ENCODE measurements around the gene IGSF22.
"Not testable (repeated sequence)": the region's sequence is repeated elsewhere in the genome, so short reads cannot be mapped to it uniquely, and the experiment has no call there.

IGSF22 gene

DNA sequence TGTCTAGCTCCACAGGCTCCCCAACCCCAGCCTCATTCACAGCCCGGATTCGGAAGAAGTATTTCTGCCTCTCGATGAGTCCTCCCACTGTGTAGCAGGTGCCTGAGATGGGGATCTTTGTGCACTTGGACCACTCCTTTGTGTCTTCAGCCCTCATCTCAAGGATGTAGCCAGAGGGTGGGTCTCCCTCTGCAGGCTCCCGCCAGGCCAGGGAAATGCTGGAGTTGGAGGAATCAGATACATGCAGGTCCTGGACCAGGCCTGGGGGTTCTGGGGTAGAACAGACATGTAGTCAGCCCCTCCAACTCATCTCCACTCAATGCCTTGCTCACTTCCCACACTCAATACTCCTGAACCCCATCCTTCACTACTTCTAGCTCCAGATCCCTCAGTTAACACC is 16.6 kb downstream of the IGSF22 start:
- DNase-seq, result no peak

DNA sequence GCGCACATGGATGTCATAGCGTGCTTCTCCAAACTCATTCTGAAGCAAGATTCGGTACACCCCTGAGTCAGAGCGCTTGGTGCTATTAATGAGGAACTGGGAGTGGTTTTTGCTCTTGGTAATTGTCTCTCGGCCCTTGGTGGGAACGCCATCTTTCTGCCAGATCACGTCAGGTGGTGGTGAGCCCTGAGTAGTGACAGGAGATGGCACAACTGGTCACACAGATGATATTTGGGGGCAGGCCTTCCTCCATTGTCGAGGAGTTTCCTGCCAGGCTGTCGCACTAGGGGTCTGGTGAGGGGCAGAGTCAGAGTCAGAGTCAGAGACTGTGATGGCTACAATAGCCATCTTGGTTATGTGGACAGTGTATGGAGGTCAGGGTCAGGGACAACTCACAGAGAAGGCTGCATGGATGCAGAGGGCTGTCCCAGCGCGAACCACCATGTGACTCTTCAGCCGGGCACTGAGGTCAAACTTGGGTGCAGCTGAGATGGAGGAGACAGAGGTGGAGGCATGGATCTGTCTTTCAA is 18.1 kb downstream of the IGSF22 start:
- DNase-seq, result no peak

DNA sequence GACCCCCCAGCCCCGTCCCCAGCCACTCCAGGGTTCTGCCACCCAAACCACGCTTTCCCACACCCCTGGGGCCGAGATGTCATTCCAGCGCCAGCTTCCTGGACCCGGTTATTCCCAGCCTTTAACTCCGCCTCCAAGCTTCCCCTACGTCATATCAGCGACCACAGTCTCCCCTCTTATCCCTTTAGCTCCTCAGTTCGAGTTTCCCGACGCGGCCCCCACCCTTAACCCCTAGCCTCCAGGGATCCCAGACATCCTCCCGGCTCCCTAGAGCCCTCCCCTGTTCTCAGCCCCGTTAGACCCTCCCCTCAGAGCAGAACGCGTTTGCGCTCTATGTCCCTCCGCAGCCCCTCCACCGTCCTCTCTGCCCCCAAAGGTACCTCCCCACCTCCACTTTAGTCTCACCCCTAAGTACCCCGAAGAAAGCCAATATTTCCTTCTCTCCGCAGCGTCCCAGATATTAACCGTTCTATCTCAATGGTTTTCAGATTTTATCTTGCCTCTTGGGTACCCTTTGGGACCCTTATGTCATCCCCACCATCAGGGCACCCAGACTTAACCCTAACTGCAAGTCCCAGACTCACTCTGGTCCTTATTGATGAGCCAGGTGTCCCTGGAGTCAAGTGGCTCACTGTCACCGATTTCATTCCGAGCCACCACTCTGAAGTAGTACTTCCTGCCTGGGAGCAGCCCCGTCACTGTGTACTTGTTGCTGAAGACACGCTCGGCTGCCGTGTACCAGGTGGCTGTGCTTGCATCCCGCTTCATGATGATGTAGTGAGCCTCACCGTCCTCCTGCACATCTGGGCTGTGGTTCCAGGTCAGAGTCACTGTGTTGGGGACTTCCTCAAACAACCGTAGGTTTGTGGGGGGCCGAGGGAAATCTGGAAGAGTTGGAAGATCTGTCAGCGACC is 19.4 kb downstream of the IGSF22 start:
- DNase-seq, result peak; percentile 23

DNA sequence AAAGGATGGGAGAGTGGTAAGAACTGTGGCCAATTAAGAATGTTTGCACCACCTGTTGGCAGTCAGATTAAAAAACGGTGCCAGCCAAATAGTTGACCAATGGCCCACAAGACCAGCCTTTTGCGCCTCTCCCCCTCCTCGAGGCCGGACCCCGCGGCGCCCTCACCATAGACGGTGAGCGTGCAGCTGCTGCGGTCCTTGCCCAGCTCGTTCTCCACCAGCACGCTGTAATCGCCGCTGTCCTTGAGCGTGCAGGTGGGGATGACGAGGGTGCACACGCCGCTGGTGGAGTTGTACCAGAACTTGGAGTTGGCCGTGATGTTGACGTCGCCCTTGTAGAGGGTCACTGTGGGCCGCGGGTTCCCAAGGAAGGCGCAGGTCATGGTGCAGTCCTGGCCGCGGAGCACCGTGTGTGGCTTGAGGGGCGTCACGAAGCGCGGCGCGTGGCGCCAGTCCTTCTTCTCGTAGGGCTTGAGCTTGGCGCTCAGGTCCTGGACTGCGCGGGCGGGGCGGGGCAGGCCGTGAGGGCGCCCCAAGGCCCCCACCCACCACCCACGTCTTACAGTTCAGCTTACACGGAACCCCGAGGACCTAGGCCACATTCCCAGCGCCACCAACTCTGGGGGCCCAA is 20.2 kb downstream of the IGSF22 start:
- DNase-seq, result no peak

DNA sequence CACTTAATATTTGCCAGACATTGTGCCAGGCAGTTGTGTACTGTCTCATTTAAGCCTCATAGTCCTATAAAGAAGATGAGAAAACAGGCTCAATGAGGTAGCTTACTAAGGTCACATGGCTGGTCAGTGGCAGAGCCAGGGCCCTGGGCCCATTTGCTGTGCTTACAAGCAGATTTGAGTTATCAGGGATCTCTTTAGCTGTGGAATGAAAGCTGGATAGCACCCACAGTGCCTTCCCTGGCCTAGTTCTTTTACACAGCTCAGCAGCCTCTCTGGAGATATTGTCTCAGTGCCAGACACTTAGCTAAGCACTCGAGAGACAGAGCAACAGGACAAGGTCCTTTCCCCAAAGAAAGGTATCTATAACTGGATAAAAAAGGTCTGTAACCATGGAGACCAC is 21.3 kb downstream of the IGSF22 start:
- DNase-seq, result no peak

DNA sequence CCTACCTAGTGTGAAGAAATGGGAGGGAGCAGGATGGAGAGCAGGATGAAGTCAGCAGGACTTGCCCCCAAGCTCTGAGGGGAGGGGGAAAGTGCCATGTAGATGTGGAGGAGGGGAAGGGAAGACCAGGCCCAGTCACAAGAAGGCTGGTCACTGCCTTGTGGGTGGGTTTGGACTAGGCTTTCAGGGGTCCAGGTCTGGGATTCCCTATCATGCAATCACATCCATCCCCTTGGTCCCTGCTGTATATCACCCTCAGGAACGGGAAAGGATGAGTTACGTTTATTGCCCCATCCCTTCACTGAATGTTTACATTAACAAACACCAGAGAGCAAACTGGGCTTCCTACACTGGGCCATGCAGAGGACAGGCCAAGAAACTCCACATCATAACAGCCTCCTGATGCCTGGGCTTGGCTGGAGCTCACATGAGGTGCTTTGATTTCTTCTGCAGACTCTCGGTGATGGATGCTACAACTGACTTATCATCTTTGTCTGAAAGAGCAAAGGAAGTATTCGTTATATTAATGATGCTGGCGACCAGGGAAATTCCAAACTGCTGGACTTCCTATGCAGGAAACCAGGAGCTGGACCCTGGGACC is 21.8 kb downstream of the IGSF22 start:
- no peak for DNase-seq

DNA sequence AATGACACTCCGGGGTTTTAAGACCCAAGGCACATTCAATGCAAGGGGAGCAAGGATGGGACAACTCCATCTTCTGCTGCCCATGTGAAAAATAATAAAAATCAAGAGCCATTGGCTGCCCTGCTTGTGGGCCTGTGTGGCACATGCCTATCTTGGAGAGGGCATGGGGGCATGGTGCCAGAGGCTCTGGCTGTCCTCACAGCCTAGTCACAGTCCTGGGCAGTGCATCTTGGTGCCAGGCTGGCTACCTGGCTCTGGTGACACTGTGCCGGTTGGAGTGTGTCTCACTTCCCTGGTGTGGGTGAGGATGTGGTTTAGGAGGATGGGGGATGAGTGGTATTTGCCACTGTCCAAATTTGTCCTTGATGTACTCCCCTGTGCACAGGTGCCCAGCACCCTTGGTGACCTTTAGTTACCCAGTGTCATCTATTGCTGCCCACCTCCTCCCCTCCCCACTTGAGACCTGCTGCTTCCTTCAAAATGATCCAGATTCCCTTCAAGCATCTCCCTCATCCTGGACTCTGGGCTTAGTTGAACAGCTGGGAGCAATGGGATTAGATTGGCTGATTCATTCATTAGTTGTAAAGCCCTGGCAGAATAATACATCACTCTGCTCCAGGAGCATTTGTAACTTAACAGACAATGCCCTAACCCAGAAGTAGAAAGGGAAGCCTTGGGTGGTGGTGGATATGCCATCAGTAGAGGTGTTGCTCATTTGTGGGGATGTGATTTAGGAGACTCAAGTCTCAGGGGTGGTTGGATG is 22.8 kb downstream of the IGSF22 start:
- DNase-seq, result no peak

DNA sequence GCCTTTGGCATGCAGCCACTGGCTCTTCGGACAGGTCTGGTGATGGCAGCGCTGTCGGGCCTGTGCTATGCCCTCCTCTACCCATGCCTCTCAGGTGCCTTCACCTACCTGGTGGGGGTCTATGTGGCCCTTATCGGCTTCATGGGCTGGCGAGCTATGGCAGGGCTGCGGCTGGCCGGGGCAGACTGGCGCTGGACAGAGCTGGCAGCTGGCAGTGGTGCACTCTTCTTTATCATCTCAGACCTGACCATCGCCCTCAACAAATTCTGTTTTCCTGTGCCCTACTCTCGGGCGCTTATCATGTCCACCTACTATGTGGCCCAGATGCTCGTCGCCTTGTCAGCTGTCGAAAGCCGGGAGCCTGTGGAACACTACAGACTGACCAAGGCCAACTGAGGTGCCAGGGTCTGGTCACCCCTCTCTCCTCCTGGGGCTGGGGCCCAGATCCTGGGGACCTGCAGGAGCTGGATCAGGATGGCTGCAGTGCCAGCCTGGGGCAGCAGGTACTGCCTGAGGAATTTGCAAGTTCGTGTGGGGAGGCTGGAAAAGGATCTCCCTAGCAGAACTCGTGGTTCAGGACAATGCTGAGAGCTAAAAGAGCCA is 24.3 kb downstream of the IGSF22 start:
- DNase-seq, result no peak

DNA sequence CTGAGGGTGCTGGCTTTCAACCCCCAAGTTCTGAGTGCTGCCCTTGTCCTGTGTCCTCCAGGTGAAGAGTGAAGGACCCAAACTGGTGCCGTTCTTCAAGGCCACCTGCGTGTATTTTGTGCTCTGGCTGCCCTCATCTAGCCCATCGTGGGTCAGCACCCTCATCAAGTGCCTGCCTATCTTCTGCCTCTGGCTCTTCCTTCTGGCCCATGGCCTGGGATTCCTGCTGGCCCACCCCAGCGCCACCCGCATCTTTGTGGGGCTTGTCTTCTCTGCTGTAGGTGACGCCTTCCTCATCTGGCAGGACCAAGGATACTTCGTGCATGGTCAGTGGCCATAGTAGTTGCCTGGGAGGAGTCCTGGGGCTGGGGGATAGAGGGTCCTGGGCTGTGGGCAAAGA is 25.1 kb downstream of the IGSF22 start:
- DNase-seq, result no peak

DNA sequence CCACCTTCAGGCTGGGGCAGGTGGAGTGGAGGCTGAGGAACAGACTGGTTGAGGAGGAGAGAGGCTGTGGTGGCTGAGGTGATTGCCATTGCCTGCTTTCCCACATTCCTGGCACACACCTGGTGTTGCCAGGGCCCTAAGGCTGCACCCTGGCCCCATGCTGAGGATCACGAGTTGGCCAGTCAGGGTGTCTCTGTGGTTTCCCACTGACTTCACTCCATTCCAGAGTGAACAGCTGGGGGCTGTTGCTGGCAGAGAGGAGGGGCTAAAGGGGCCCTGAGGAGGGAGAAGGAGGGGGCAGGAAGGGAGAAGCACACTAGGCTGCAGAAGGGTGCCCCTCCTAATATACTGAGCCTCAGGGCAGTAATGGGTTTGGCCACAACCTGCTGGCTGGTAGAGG is 25.6 kb downstream of the IGSF22 start:
- DNase-seq, result no peak

DNA sequence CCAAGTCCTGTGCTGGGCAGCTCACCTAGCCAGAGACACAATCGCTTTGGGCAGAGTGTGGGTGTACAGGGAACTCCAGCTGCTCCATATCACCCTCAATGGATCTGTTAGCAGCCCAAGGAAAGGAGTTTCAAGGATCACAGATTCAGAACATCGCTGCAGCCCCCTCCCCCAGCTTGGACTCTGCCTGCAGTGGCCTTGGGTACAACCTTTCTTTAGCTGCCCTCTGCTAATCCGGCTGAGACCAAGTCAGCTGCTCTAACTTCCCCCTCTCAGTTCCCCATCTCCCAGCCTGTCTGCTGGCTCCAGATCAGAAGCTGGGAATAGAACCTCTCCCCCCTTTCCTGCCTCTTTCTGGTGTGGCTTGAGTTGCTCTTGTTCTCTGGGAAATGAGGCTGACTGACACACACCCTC is 26.1 kb downstream of the IGSF22 start:
- no peak for DNase-seq

DNA sequence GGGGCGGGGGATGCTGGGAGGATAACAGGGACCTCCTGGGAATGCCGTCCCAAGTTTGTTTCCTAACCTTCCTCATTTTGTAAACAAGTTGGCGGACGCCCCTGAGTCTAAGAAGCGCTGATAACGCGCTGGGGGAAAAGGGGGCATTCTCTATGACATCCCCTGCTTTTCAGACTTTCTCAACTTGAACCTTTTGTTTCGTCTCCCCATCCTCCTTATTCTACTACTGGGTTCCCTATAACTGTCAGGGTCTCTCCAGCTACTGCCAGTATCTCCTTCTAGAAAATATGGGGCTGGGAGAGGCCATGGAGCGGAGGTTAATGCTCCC is 26.8 kb downstream of the IGSF22 start:
- DNase-seq, result no peak

DNA sequence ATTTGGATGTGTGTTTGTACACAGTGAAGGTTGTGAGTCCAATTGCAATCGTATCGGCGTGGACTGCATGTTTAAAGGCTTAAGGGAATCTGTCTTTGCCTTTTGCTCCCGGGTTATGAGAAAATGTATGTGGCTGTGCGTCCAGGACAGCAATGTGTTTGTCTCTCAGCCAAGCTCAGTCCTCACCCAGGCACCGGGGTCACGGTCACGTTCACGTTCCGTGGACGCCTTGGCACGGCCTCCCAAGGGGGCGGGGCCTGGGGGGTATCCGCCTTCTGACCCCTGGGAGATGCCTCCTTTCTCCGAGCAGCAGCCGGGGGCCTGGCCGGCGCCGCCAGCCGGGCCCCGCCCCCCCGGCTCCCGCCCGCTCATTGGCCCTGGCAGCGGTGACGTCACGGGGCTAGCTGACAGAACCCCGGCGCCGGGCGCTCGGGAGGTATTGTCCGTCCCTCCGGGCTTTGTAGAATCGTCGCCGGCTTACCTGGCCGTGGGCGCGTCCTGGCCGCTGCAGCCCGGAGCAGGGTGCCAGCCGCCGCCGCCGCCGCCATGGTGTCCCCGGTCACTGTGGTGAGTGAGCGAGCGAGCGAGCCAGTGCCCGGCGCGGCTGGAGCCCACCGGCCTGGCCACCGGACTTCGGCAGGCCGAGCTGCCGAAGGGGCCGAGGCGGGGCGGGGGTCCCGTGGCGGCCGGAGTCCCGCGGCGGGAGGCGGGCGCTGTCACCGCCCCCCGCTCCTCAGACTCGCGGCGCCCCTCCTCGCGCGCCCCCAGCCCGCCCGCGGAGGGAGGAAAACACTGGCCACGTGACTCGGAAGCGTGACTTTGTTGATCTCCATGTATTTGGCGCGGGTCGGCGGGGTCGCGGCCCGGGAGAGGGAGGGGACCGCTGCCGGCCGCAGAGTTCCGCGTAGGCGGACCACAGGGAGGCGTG is 27.4 kb downstream of the IGSF22 start, which contains the start of gene TMEM86A:
Gene TMEM86A, plus strand, starts transcription at position 439 of the 928 bp plus-strand sequence. Its CDS starts 108 bp downstream, at position 547.
- peak; percentile 82 for DNase-seq

DNA sequence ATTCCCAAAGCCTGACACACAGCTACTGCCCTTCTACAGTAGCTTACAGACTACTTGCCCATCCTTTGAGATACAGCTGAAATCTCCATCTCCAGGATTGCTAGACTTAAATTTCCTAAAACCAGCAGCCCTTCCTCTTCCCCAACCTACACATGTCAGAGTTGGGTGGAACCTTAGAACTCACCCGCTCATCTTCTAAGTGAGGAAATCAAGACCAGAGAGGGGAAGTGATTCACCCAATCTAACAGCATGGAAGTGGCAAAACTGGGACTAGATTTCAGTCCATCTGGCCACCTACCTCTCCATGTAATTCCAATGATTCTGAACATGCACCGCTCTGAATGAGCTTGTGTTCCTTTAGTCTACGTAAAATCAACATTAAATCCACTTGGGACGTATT is 28.4 kb downstream of the IGSF22 start:
- no peak for DNase-seq

DNA sequence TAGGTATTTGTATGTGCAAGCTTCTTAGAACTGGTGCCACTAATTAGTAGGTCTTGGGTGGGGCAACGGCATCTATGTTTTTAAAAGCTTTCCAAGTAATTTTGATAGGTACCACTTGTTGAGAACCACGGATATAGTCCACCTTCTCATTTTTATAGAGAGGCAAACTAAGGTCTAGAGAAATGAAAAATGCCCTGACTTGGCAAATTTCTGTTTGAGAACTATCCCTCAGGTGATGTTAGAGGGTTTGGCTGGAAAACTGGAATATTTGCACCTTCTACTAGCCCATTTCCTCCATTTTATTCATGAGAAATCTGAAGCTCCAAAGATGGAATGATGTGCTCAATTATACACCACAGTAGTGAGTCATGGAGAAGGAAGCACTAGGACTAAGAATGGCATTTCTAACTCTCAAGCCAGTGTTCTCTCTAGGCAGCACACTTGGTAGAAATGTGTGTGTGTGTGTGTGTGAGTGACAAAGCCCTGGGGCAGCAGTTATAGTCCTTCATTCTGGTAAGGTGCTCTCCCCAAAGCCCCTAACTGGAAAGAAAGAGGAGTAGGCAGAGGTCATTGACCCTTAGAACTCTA is 29.3 kb downstream of the IGSF22 start:
- DNase-seq, result no peak

DNA sequence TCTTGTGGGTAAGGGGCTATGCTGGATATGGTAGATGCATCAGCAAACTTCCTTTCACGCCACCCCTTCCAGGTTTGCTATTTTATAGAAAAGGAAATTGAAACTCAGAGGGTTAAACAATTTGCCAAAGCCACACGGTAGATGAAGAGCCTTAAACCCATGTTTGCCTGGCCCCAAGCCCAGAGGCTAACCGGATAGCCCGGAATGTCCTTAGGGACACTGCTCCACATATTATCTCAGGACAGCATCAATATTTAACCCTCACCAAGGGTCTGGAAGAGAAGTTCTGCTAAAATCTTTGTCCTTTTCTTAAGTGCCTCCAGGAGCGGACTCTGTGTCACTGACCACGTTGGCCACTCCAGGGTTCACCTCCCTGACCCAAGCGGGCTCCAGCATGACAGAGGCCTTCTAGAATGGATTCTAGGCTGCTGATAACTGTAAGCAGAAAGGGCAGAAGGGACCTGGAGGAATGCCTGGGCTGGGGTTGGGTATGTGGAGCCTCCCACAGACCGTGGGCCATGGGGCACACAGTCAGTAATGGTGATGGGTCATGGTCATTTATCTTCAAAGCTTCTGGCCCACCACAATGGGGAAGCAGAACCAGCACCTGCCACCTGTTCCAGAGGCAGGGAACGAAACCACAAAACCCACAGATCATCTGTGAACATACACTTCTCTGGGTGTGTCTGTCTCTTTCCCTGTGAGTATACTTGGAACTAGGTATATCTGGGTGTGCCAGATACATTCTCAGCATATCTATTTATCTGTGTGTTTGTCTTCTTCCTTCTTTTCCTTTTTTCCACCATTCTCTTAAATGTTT is 32.8 kb downstream of the IGSF22 start:
- no peak for DNase-seq

DNA sequence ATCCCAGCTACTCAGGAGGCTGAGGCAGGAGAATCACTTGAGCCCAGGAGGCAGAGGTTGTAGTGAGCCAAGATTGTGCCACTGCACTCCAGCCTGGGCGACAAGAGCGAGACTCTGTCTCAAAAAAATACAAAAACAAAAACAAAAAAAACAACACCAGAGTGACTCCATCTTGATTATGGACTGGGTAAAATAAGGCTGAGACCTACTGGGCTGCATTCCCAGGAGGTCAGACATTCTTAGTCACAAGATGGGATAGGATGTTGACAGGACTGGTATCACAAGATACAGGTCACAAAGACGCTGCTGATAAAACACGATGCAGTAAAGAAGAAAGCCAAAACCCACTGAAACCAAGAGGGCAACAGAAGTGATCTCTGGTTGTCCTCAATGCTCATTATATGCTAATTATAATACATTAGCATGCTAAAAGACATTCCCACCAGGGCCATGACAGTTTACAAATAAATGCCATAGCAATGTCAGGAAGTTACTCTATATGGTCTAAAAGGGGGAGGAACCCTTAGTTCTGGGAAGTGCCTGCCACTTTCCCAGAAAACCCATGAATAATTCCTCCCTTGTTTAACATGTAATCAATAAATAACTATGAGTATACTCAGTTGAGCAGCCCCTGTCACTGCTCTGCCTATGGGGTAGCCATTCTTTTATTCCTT is 34.4 kb downstream of the IGSF22 start:
- not testable (repeated sequence) for DNase-seq

DNA sequence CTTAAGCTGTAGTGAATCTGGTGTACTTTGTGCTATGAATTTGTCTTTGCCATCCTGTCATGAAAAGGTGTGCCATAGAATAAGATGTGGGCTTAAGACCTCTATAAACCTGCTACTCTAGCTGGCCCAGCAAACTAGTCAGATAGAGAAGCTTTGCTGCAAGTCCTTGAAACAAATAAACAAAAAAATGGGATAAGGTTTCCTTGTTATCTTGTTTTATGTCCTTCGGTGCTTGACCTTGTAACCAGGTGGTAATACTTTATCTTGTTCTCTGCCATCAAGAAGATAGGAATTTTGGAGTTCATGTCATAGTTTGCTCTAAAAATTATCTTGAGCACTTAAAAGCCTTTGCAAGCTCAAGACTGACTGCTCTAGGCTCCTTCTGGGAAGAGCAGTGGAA is 41.7 kb downstream of the IGSF22 start:
- no peak for DNase-seq

DNA sequence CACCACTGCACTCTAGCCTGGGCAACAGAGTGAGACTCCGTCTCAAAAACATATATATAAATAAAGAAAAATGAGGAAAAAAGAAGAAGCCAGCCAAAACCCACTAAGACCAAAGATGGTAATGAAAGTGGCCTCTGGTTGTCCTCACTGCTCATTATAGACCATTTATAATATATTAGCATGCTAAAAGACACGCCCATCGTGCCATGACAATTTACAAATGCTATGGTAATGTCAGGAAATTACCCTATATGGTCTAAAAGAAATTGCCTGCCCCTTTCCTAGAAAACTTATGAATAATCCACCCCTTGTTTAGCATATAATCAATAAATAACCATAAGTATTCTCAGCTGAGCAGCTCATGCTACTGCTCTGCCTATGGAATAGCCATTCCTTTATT is 43.5 kb downstream of the IGSF22 start:
- no peak for DNase-seq

DNA sequence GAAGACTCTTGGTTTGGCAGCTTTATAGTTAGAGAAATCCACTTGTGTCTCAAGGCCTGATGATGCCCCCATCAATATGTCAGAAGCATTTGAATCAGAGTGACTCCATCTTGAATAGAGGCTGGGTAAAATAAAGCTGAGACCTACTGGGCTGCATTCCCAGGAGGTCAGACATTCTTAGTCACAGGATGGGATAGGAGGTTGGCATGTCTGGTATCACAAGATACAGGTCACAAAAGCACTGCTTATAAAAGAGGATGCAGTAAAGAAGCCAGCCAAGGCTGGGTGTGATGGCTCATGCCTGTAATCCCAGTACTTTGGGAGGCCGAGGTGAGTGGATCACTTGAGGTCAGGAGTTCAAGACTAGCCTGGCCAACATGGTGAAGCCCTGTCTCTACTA is 44.0 kb downstream of the IGSF22 start:
- not testable (repeated sequence) for DNase-seq

Measured in DMS153 (cell line).